ENCODE results near the gene TEAD2. TPM values are rescaled to one million over a fixed set of nuclear protein-coding genes. Genes with fewer than 3 reads are reported as not detected.

The TEAD2 gene
- total and polyA plus RNA-seq, 9 of the 15 experiments (the other 6 are each of a cell fraction or from before 2014, with no cell fraction given): 1.6 to 27.0 (median 13.9) TPM

GRCh38 chr19:49347835-49348234, 14.4 kb downstream of the TEAD2 start (continued):
- TF ChIP-seq TCF15 (CRISPR knock-in tag; IDR thresholded peaks at IDR 0.05): no peak
- peak; percentile 75 for TF ChIP-seq CREM (IDR thresholded peaks at IDR 0.05; ENCODE audit: low read depth)
- TF ChIP-seq HOMEZ (CRISPR knock-in tag; IDR thresholded peaks at IDR 0.05): no peak
- TF ChIP-seq ZNF77 (CRISPR knock-in tag; IDR thresholded peaks at IDR 0.05): no peak
- TF ChIP-seq ZNF217 (CRISPR knock-in tag; IDR thresholded peaks at IDR 0.05): no peak
- peak; percentile 65 for TF ChIP-seq REST (IDR thresholded peaks at IDR 0.05; ENCODE audit: borderline replicate concordance)
- TF ChIP-seq REST (CRISPR knock-in tag; IDR thresholded peaks at IDR 0.05; ENCODE audit: low read depth): no peak
- TF ChIP-seq RREB1 (CRISPR knock-in tag; IDR thresholded peaks at IDR 0.05): no peak
- TF ChIP-seq ZNF551 (CRISPR knock-in tag; IDR thresholded peaks at IDR 0.05): no peak

Data from K562 (cell line).